Measurements from ENCODE around the gene PCSK4.
"Not testable (repeated sequence)": the region's sequence is repeated elsewhere in the genome, so short reads cannot be mapped to it uniquely, and the experiment has no call there.

PCSK4 gene

DNA sequence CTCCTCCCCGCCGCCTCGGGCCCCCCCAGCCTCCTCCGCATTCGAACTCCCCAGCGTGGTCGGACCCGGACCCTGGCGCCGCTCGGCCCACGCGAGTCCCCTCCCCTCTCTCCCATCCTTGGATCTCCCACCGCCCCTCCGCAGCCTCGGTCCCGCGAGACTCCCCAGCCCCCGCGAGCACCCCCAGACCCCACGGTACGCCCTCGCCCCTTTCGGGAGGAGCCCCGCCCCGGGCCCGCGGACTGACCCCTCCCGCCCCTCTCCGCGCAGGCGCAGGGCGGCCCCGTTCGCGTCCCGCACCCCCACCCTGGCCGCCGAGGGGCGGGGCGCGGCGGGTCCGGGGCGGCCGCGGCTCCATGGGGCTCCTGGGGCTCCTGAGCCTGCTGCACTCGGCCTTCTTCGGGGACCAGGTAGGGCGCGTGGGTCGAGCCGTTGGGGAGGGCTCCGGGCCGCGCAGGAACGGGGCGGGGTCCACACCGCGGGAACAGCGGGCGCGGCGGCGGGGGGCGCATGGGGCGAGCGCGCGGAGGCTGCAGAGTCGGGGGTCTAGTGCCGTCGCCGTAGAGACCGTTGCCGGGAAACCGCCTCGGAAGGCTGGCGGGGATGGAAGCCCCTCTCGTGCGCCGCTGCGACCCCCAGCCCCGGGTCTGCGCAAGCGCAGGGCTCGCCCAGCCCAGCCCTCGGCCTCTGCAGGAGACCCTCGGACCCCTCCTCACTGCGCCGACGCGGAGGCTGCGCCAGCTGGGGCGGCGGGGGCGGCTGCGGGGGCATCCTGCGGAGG lies 44.0 kb downstream of the PCSK4 start:
- no peak overlapping the region for H3K4me3 ChIP-seq (ENCODE audit: low read depth in 1 of 2, low read length in 2 of 2)
- H3K4me1 ChIP-seq (ENCODE audit: insufficient read depth, low read length) = peaks cover 8% of the 10 kb centered on the region
- peaks cover 31 to 61% of the 10 kb centered on the region in 2 donors for H3K27me3 ChIP-seq (ENCODE audit: control insufficient read depth in 1 of 2, insufficient read depth in 2 of 2, low read length in 2 of 2)
- H3K9me3 ChIP-seq (ENCODE audit: low read length) = no peaks in the 10 kb centered on the region
- H3K27ac ChIP-seq (ENCODE audit: low read depth, low read length) = no peak overlapping the region
- H3K9ac ChIP-seq (ENCODE audit: low read length) = no peak overlapping the region
- peaks cover 6% of the 10 kb centered on the region for H3K36me3 ChIP-seq (ENCODE audit: insufficient read depth, low read length)

DNA sequence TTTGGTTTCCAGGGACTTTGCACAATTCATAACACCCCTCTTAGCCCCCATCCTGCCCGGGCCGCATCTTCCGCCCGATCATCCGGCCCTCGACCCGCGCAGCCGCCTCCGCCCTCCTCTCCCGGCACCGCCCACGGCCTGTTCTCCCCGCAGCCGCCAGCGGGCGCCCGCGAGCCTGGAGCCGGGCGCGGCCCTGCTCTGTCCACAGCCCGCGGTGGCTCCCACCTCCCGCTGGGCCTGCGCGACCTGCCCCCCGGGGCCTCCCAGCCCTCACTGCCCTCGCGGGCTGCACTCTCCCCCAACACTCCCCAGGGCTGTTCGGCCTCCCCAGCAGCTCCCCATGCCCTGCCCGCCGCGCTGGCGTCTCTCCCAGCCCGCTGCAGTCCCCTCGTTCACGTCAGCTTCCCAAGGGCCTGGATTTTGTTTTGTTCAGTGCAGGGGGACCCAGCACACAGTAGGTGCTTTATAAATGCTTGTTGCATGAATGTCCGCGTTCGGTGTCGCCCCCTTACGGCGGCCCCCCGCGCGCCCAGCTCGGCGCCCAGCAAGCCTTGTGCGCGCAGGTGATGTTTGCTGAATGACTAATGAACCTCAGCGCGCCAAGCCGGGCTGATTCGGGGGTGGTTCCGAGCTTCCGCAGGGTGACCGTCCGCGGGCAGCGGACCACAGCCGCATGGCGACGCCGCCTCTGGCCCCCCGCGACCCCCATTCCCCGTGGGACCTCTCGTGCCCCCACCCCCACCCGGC lies 44.8 kb downstream of the PCSK4 start:
- peaks cover 23 to 53% of the 10 kb centered on the region in 2 donors for H3K27me3 ChIP-seq (ENCODE audit: control insufficient read depth in 1 of 2, insufficient read depth in 2 of 2, low read length in 2 of 2)
- H3K9ac ChIP-seq (ENCODE audit: low read length) = no peak overlapping the region
- H3K27ac ChIP-seq (ENCODE audit: low read depth, low read length) = no peak overlapping the region
- peaks cover 8% of the 10 kb centered on the region for H3K4me1 ChIP-seq (ENCODE audit: insufficient read depth, low read length)
- peak overlapping the region; percentile 25 to 27 for H3K4me3 ChIP-seq (ENCODE audit: low read depth in 1 of 2, low read length in 2 of 2)
- peaks cover 14% of the 10 kb centered on the region for H3K36me3 ChIP-seq (ENCODE audit: insufficient read depth, low read length)
- no peaks in the 10 kb centered on the region for H3K9me3 ChIP-seq (ENCODE audit: low read length)

DNA sequence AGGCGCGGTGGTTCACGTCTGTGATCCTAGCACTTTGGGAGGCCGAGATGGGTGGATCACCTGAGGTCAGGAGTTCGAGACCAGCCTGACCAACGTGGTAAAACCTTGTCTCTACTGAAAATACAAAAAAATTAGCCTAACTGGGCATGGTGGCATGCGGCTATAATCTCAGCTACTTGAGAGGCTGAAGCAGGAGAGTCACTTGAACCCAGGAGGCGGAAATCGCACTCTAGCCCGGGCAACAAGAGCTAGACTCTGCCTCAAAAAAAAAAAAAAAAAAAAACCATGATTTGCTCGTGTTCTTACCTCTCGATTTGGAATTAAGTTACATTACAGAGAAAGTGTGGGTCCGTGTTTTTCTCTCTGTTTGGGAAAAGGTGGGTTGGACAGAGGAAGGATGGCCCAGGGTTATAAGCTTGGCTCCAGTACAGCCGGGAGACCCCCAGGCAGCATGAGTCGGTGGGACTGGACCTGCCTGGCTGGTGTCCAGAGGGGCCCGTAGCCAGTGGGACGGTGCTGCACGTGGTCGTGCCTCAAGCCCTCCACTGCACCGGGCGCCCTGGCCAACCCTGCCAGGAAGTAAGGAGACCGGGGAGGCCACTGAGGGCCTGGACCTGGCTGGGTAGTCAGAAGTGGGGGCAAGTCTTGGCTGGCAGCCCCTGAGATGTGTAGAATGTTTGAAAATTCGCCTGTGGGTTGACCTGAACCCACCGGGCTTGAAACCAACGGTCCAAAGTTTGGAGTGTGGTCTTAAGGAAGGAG lies 48.3 kb downstream of the PCSK4 start:
- Histone ChIP-seq H3K9ac (ENCODE audit: low read length) (no peak overlapping the region), H3K4me3 (ENCODE audit: low read depth in 1 of 2, low read length in 2 of 2) (no peak overlapping the region), H3K4me1 (ENCODE audit: insufficient read depth, low read length) (peaks cover 21% of the 10 kb centered on the region), H3K36me3 (ENCODE audit: insufficient read depth, low read length) (peaks cover 24% of the 10 kb centered on the region), H3K9me3 (ENCODE audit: low read length) (no peaks in the 10 kb centered on the region), H3K27ac (ENCODE audit: low read depth, low read length) (no peak overlapping the region), H3K27me3 (ENCODE audit: control insufficient read depth in 1 of 2, insufficient read depth in 2 of 2, low read length in 2 of 2) (peaks cover 0 to 18% of the 10 kb centered on the region in 2 donors)

DNA sequence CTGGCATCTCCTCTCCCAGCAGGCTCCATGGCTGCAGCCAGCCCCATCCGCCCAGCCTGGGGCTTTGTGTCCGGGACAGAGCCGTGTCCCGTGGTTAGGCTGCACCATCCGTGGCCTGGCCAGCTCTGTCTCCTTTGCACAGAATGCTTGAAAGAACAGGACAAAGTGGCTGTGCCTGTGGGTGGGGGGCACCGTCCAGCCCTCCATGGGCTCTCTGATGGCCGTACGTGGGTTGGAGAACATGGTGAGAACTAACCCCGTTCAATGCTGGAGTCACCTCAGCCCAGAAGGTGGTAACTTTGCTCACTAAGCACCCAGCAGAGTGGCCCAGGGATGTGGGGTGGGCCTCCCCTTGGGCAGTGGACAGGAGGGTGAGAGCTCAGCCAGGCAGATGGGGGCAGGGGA lies 49.1 kb downstream of the PCSK4 start:
- H3K36me3 ChIP-seq (ENCODE audit: insufficient read depth, low read length) = peaks cover 24% of the 10 kb centered on the region
- H3K4me1 ChIP-seq (ENCODE audit: insufficient read depth, low read length) = peaks cover 21% of the 10 kb centered on the region
- H3K4me3 ChIP-seq (ENCODE audit: low read depth in 1 of 2, low read length in 2 of 2) = no peak overlapping the region
- no peak overlapping the region for H3K9ac ChIP-seq (ENCODE audit: low read length)
- peaks cover 0 to 10% of the 10 kb centered on the region in 2 donors for H3K27me3 ChIP-seq (ENCODE audit: control insufficient read depth in 1 of 2, insufficient read depth in 2 of 2, low read length in 2 of 2)
- no peak overlapping the region for H3K27ac ChIP-seq (ENCODE audit: low read depth, low read length)
- H3K9me3 ChIP-seq (ENCODE audit: low read length) = no peaks in the 10 kb centered on the region

DNA sequence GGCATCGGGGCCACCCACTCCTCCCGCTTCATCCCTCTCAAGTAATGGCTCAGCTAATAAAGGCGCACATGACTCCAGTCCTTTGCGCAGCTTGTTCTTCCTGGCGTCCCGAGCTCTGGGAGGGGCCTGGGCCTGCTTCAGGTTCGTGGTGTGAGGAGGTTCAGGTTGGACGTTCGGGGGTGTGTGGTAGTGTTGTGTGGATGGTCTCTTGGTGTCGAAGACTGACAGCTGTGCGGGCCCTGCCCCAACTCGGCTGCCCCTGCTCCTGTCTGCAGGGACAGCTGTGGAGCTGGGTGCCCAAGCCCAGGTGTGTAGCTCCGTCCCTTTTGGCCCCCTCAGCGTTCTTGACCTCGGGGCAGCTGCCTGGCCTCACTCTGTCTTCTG lies 49.7 kb downstream of the PCSK4 start:
- Histone ChIP-seq H3K9ac (ENCODE audit: low read length) (no peak overlapping the region), H3K4me3 (ENCODE audit: low read depth in 1 of 2, low read length in 2 of 2) (no peak overlapping the region), H3K27me3 (ENCODE audit: control insufficient read depth in 1 of 2, insufficient read depth in 2 of 2, low read length in 2 of 2) (peaks cover 0 to 5% of the 10 kb centered on the region in 2 donors), H3K4me1 (ENCODE audit: insufficient read depth, low read length) (peaks cover 20% of the 10 kb centered on the region), H3K36me3 (ENCODE audit: insufficient read depth, low read length) (peaks cover 24% of the 10 kb centered on the region), H3K9me3 (ENCODE audit: low read length) (no peaks in the 10 kb centered on the region), H3K27ac (ENCODE audit: low read depth, low read length) (no peak overlapping the region)

DNA sequence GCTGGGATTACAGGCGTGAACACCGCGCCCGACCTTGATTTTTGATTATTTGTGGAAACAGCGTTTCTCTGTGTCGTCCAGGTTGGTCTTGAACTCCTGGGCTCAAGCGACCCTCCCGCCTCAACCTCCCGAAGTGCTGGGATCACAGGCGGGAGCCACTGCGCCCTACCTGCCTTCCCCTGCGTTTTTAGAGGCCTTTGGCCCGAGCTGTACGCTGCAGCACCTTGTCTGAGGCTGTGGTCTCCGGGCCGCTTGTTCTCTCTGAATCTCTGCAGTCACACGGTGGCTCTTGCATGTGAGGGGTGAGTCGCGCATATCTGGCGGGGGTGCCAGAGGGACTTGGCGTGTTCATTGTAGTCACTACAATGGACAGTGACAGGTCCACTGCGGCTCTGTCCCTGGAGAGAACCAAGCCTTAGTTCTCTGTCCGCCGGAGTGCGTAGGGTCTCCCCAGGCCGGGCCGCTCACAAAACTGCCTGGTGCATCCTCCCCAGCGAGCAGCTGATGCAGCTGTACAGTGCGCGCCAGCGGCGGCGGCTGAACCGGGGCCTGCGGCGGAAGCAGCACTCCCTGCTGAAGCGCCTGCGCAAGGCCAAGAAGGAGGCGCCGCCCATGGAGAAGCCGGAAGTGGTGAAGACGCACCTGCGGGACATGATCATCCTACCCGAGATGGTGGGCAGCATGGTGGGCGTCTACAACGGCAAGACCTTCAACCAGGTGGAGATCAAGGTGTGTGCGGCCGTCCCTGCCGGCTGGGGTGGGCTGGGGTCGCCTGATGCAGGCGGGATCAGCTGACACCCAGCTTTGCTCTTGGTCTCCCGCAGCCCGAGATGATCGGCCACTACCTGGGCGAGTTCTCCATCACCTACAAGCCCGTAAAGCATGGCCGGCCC lies 50.4 kb downstream of the PCSK4 start:
- peak overlapping the region; percentile 50 for H3K9ac ChIP-seq (ENCODE audit: low read length)
- not testable (repeated sequence) for H3K9me3 ChIP-seq (ENCODE audit: low read length); H3K27ac ChIP-seq (ENCODE audit: low read depth, low read length); H3K27me3 ChIP-seq (ENCODE audit: control insufficient read depth in 1 of 2, insufficient read depth in 2 of 2, low read length in 2 of 2)
- H3K4me1 ChIP-seq (ENCODE audit: insufficient read depth, low read length) = peaks cover 14% of the 10 kb centered on the region
- peaks cover 24% of the 10 kb centered on the region for H3K36me3 ChIP-seq (ENCODE audit: insufficient read depth, low read length)
- H3K4me3 ChIP-seq (ENCODE audit: low read depth in 1 of 2, low read length in 2 of 2) = peak overlapping the region; percentile 63 to 87

DNA sequence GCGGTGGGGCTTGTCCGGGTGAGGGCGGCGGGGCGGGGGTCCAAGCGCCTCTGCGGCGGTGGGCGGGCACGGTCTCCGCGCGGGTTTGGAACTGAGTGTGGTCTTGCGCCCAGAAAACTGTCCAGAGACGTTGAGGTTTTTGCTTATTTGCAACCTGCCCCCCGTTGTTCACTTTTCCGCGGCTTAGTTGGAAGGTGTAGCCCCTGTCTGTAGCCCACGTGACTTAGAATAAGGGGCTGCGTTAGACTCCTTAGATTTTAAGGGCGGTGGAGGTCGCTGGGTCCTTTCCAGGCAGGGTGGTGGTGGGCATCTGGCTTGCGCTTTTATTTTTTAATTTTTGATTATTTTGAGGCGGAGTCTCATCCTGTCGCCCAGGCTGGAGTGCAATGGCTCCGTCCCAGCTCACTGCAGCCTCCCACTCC lies 51.2 kb downstream of the PCSK4 start:
- Histone ChIP-seq H3K4me3 (ENCODE audit: low read depth in 1 of 2, low read length in 2 of 2) (peak overlapping the region; percentile 63 to 87), H3K36me3 (ENCODE audit: insufficient read depth, low read length) (peaks cover 27% of the 10 kb centered on the region), H3K4me1 (ENCODE audit: insufficient read depth, low read length) (peaks cover 13% of the 10 kb centered on the region), H3K27me3 (ENCODE audit: control insufficient read depth in 1 of 2, insufficient read depth in 2 of 2, low read length in 2 of 2) (no peaks in the 10 kb centered on the region), H3K9ac (ENCODE audit: low read length) (peak overlapping the region; percentile 50), H3K27ac (ENCODE audit: low read depth, low read length) (peak overlapping the region; percentile 91), H3K9me3 (ENCODE audit: low read length) (no peaks in the 10 kb centered on the region)

DNA sequence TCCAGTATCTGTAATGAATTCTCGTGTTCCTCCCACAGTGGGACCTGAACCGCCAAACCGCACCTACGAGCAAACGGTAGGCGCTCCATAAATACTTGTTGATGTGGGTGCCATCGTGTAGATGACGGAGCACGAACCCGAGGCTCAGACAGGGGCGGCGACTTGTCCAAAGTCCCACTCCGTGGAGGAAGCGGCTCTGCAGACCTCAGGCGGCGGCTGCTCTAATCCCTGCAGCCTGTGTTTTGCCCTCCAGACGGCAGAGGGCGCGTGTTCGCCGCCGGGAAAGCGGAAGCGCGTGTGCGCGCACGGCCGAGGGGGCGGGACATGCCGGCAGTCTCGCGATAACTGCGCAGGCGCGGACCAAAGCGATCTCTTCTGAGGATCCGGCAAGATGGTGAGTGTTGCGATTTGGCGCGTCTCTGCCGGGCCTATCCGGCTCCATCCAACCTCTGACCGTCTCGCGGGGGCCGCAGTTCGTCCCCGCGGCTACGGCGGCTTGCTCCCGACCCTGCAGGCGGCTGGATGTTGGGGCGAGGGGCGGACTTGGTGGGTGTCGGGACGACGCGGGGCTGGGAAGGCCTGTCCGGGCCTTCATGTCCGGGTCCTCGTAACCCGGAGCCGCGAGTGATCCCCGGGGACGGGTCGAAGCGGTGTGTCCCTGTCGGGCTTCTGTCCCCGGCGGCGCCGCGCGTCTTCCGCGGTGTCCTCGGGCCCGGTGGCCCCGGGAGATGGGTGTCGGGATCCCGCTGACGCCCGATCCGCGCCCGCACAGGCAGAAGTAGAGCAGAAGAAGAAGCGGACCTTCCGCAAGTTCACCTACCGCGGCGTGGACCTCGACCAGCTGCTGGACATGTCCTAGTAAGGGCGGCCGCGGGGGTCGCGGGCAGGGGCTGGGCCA lies 51.9 kb downstream of the PCSK4 start, which contains the start of gene RPS15:
Gene RPS15, plus strand, starts transcription at position 362 of the 898 bp plus-strand sequence. Its CDS starts 30 bp downstream, at position 392.
- Histone ChIP-seq H3K4me1 (ENCODE audit: insufficient read depth, low read length) (peaks cover 13% of the 10 kb centered on the region), H3K27ac (ENCODE audit: low read depth, low read length) (peak within 1 kb of the TSS; percentile 91), H3K4me3 (ENCODE audit: low read depth in 1 of 2, low read length in 2 of 2) (peak within 1 kb of the TSS; percentile 63 to 87), H3K9me3 (ENCODE audit: low read length) (no peaks in the 10 kb centered on the region), H3K9ac (ENCODE audit: low read length) (peak within 1 kb of the TSS; percentile 50), H3K36me3 (ENCODE audit: insufficient read depth, low read length) (peaks cover 32% of the 10 kb centered on the region), H3K27me3 (ENCODE audit: control insufficient read depth in 1 of 2, insufficient read depth in 2 of 2, low read length in 2 of 2) (no peaks in the 10 kb centered on the region)

DNA sequence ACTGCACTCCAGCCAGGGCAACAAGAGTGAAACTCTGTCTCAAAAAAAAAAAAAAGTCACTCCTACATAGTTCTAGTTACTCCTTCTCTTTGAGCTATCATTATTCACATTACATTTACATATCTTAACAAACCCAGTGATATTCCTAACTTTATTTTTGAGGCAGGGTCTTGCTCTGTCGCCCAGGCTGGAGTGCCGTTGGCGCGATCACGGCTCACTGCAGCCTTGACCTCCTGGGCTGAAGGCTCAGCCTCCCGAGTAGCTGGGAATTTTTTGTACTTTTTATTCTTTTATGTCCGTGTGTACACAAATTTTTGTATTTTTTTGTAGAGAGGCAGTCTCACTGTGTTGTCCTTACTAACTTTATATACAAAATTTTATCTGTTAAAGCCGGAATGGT lies 52.5 kb downstream of the PCSK4 start:
- Histone ChIP-seq H3K27ac (ENCODE audit: low read depth, low read length) (no peak overlapping the region), H3K36me3 (ENCODE audit: insufficient read depth, low read length) (peaks cover 38% of the 10 kb centered on the region), H3K9me3 (ENCODE audit: low read length) (no peaks in the 10 kb centered on the region), H3K27me3 (ENCODE audit: control insufficient read depth in 1 of 2, insufficient read depth in 2 of 2, low read length in 2 of 2) (no peaks in the 10 kb centered on the region), H3K4me3 (ENCODE audit: low read depth in 1 of 2, low read length in 2 of 2) (peak overlapping the region; percentile 13 to 32), H3K9ac (ENCODE audit: low read length) (no peak overlapping the region), H3K4me1 (ENCODE audit: insufficient read depth, low read length) (peaks cover 13% of the 10 kb centered on the region)

Measured in muscle layer of colon (tissue), 2 donors.